H9 (cell line): ENCODE measurements around the gene OTUB2. TPM values are rescaled to one million over a fixed set of nuclear protein-coding genes. Genes with fewer than 3 reads are reported as not detected.

Source experiments
- DNase-seq: peaks from one replicate; pipeline ENCODE4 v3.0.0-alpha.2; 2017
- H2AFZ ChIP-seq: one replicate; pipeline ENCODE4 v1.6.1; 2013; ENCODE audit warnings: mild to moderate bottlenecking, low read length, control low read depth, moderate library complexity
- H2AK5ac ChIP-seq: 2 replicates; pipeline ENCODE4 v1.6.1; 2013; ENCODE audit warnings: low read length, control low read depth, mixed read lengths; ENCODE audit not compliant: insufficient read length
- H2BK120ac ChIP-seq: one replicate; pipeline ENCODE4 v1.6.1; 2013; ENCODE audit warnings: low read depth, mild to moderate bottlenecking, low read length, control low read depth, inconsistent platforms; ENCODE audit not compliant: poor library complexity, severe bottlenecking
- H2BK12ac ChIP-seq: 2 replicates; pipeline ENCODE4 v1.6.1; 2013; ENCODE audit warnings: low read length, control low read depth, mixed read lengths, low read depth; ENCODE audit not compliant: insufficient read length
- H2BK15ac ChIP-seq: 2 replicates; pipeline ENCODE4 v1.6.1; 2013; ENCODE audit warnings: low read depth, low read length, control low read depth
- H2BK20ac ChIP-seq: one replicate; pipeline ENCODE4 v1.6.1; 2013; ENCODE audit warnings: low read depth, mild to moderate bottlenecking, low read length, control low read depth, inconsistent platforms; ENCODE audit not compliant: poor library complexity, severe bottlenecking
- H2BK5ac ChIP-seq: 2 replicates; pipeline ENCODE4 v1.6.1; 2013; ENCODE audit warnings: low read length, control low read depth, mixed read lengths; ENCODE audit not compliant: insufficient read length
- H3K14ac ChIP-seq: 2 replicates; pipeline ENCODE4 v1.6.1; 2013; ENCODE audit warnings: low read length, control low read depth; ENCODE audit not compliant: insufficient read depth
- H3K18ac ChIP-seq: 2 replicates; pipeline ENCODE4 v1.6.1; 2013; ENCODE audit warnings: low read depth, mild to moderate bottlenecking, mixed read lengths, low read length, control low read depth; ENCODE audit not compliant: insufficient read length
- H3K23ac ChIP-seq: 2 replicates; pipeline ENCODE4 v1.6.1; 2013; ENCODE audit warnings: low read length, control low read depth, mixed read lengths, low read depth; ENCODE audit not compliant: insufficient read length
- H3K23me2 ChIP-seq: 2 replicates; pipeline ENCODE4 v1.6.1; 2013; ENCODE audit warnings: low read depth, mild to moderate bottlenecking, mixed read lengths, low read length, control low read depth; ENCODE audit not compliant: insufficient read length, poor library complexity, severe bottlenecking
- H3K27ac ChIP-seq: 2 replicates; pipeline ENCODE4 v1.5.1; 2013; ENCODE audit warnings: low read length, control low read depth, mixed read lengths, low read depth; ENCODE audit not compliant: insufficient read length
- H3K27me3 ChIP-seq: 2 replicates; pipeline ENCODE4 v1.6.1; 2013; ENCODE audit warnings: low read length, control low read depth, inconsistent platforms; ENCODE audit not compliant: insufficient read depth
- H3K4ac ChIP-seq: 2 replicates; pipeline ENCODE4 v1.6.1; 2013; ENCODE audit warnings: low read depth, mild to moderate bottlenecking, control low read depth, inconsistent platforms, low read length, moderate library complexity
- H3K4me1 ChIP-seq: 2 replicates; pipeline ENCODE4 v1.6.1; 2013; ENCODE audit warnings: low read length, control low read depth, inconsistent platforms; ENCODE audit not compliant: insufficient read depth
- H3K4me2 ChIP-seq: 2 replicates; pipeline ENCODE4 v1.6.1; 2013; ENCODE audit warnings: low read length, control low read depth, mixed read lengths; ENCODE audit not compliant: insufficient read length, insufficient read depth
- H3K56ac ChIP-seq: 2 replicates; pipeline ENCODE4 v1.6.1; 2013; ENCODE audit warnings: low read depth, mild to moderate bottlenecking, mixed read lengths, low read length, control low read depth; ENCODE audit not compliant: insufficient read length
- H3K79me1 ChIP-seq: 2 replicates; pipeline ENCODE4 v1.6.1; 2013; ENCODE audit warnings: low read depth, mild to moderate bottlenecking, moderate library complexity, low read length, control low read depth, inconsistent platforms; ENCODE audit not compliant: insufficient read depth, poor library complexity, severe bottlenecking
- H3K79me2 ChIP-seq: 2 replicates; pipeline ENCODE4 v1.6.1; 2013; ENCODE audit warnings: low read length, control low read depth, inconsistent platforms; ENCODE audit not compliant: insufficient read depth
- H3K9ac ChIP-seq: 2 replicates; pipeline ENCODE4 v1.6.1; 2013; ENCODE audit warnings: low read length, control low read depth, mixed read lengths; ENCODE audit not compliant: insufficient read length; ENCODE audit errors: extremely low read depth
- H3K9me3 ChIP-seq: one replicate; pipeline ENCODE4 v1.6.1; 2013; ENCODE audit warnings: low read depth, low read length, inconsistent platforms; ENCODE audit not compliant: control insufficient read depth
- H3T11ph ChIP-seq: one replicate; pipeline ENCODE4 v1.6.1; 2013; ENCODE audit warnings: mild to moderate bottlenecking, low read length, control low read depth, inconsistent platforms
- H4K20me1 ChIP-seq: one replicate; pipeline ENCODE4 v1.6.1; 2013; ENCODE audit not compliant: control insufficient read depth, insufficient read length, insufficient read depth
- H4K5ac ChIP-seq: 2 replicates; pipeline ENCODE4 v1.6.1; 2013; ENCODE audit warnings: low read depth, mild to moderate bottlenecking, mixed read lengths, low read length, control low read depth; ENCODE audit not compliant: insufficient read length
- H4K8ac ChIP-seq: replicated peaks from 2 replicates; pipeline ENCODE4 v1.6.1; 2013; ENCODE audit warnings: low read length, control low read depth, mixed read lengths, low read depth; ENCODE audit not compliant: insufficient read length
- H4K91ac ChIP-seq: 2 replicates; pipeline ENCODE4 v1.6.1; 2013; ENCODE audit warnings: low read depth, mild to moderate bottlenecking, moderate library complexity, mixed read lengths, low read length, control low read depth; ENCODE audit not compliant: insufficient read length
- H3K27ac Mint-ChIP-seq, 3 experiments: 2 replicates in 2 of 3; 3 replicates in 1 of 3; pipeline ENCODE4 v1.8.0; 2020 to 2021; ENCODE audit warnings: mixed read lengths in 3 of 3, mild to moderate bottlenecking in 1 of 3, moderate library complexity in 1 of 3
- H3K27me3 Mint-ChIP-seq: 2 replicates; pipeline ENCODE4 v1.8.0; 2021; ENCODE audit warnings: low read depth, mild to moderate bottlenecking, moderate library complexity, mixed read lengths
- H3K36me3 Mint-ChIP-seq, 3 experiments: 2 replicates in 2 of 3; 3 replicates in 1 of 3; pipeline ENCODE4 v1.8.0; 2020 to 2021; ENCODE audit warnings: low read depth in 3 of 3, mixed read lengths in 3 of 3; ENCODE audit not compliant: insufficient read depth in 1 of 3
- H3K4me1 Mint-ChIP-seq, 2 experiments: 2 replicates each; pipeline ENCODE4 v1.8.0; 2020; ENCODE audit warnings: mixed read lengths in 2 of 2
- H3K4me3 Mint-ChIP-seq, 2 experiments: 2 replicates in 1 of 2; 3 replicates in 1 of 2; pipeline ENCODE4 v1.8.0; 2020 to 2021; ENCODE audit warnings: mild to moderate bottlenecking in 2 of 2, mixed read lengths in 2 of 2, moderate library complexity in 1 of 2
- H3K9me3 Mint-ChIP-seq, 2 experiments: 2 replicates in 1 of 2; 3 replicates in 1 of 2; pipeline ENCODE4 v1.8.0; 2020; ENCODE audit warnings: mild to moderate bottlenecking in 2 of 2, mixed read lengths in 2 of 2, moderate library complexity in 1 of 2
- WGBS: extraction: QIAGEN DNeasy Blood & Tissue Kit; methylation state at CpG from one replicate; pipeline ENCODE4 v1.1.7; 2013; ENCODE audit warnings: missing lambda C conversion rate, low lambda C conversion rate, mixed read lengths; ENCODE audit not compliant: insufficient read length; ENCODE audit errors: extremely low coverage; 5-methylcytosine and 5-hydroxymethylcytosine counted together
- total RNA-seq: library from RNA; stranded (reverse); gene quantifications from 2 replicates; pipeline ENCODE4 v1.2.1, GENCODE V29; 2021
- TF ChIP-seq, protein P1 (sequence below): fragments of 200-600 bp; sonication (generic); conservative IDR thresholded peaks from 3 replicates; pipeline ENCODE4 v1.8.0; 2021; ENCODE audit warnings: antibody characterized with exemption, mild to moderate bottlenecking

OTUB2 gene
- total RNA-seq, 1 experiment from 2014 or later = 3.6 TPM

DNA sequence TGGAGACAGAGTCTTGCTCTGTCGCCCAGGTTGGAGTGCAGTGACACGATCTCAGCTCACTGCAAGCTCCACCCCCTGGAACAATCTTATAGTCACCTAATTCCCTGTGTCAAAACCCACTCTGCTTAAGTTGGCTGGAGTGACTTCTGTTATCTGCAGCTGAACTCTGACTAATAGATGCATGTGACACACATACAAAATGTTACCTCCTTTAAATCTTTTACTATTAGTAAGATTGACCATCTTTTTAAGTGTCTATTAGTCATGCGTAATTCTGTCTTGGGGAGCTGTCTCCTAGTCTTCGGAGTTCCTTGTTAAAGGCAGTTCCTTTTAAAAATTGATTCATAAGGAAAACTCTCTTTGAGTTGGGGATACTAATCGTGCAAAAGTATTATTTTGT is 62.4 kb downstream of the OTUB2 start:
- Histone ChIP-seq H3K23ac (no peak overlapping the region), H2BK20ac (no peak overlapping the region), H2AFZ (no peak overlapping the region), H3K9me3 (no peaks in the 10 kb centered on the region), H2BK5ac (no peak overlapping the region), H2AK5ac (no peak overlapping the region), H3K4ac (no peak overlapping the region), H4K8ac (no peak overlapping the region), H2BK15ac (no peak overlapping the region), H3K27me3 (no peaks in the 10 kb centered on the region), H4K91ac (no peak overlapping the region), H3K79me1 (no peaks in the 10 kb centered on the region), H3K4me1 (no peaks in the 10 kb centered on the region), H3K79me2 (no peaks in the 10 kb centered on the region), H3T11ph (no peak overlapping the region), H3K14ac (no peak overlapping the region), H3K9ac (no peak overlapping the region), H3K56ac (no peak overlapping the region), H3K23me2 (no peaks in the 10 kb centered on the region), H3K4me2 (no peak overlapping the region), H3K18ac (no peak overlapping the region), H3K27ac (no peak overlapping the region), H2BK120ac (no peak overlapping the region), H4K5ac (no peak overlapping the region), H4K20me1 (no peaks in the 10 kb centered on the region), H2BK12ac (no peak overlapping the region)
- peaks cover 2 to 3% of the 10 kb centered on the region in 2 experiments; a peak in 1 of 5 replicates for H3K9me3 Mint-ChIP-seq
- no peak overlapping the region for H3K4me3 Mint-ChIP-seq
- no CpG with 5 or more reads among the region's 5 CpGs for WGBS
- no peaks in the 10 kb centered on the region for H3K4me1 Mint-ChIP-seq
- H3K27me3 Mint-ChIP-seq = no peaks in the 10 kb centered on the region
- no peak overlapping the region for H3K27ac Mint-ChIP-seq
- H3K36me3 Mint-ChIP-seq = peaks cover 4% of the 10 kb centered on the region in 3 experiments; a peak in 5 of 7 replicates
- TF ChIP-seq, protein P1, sequence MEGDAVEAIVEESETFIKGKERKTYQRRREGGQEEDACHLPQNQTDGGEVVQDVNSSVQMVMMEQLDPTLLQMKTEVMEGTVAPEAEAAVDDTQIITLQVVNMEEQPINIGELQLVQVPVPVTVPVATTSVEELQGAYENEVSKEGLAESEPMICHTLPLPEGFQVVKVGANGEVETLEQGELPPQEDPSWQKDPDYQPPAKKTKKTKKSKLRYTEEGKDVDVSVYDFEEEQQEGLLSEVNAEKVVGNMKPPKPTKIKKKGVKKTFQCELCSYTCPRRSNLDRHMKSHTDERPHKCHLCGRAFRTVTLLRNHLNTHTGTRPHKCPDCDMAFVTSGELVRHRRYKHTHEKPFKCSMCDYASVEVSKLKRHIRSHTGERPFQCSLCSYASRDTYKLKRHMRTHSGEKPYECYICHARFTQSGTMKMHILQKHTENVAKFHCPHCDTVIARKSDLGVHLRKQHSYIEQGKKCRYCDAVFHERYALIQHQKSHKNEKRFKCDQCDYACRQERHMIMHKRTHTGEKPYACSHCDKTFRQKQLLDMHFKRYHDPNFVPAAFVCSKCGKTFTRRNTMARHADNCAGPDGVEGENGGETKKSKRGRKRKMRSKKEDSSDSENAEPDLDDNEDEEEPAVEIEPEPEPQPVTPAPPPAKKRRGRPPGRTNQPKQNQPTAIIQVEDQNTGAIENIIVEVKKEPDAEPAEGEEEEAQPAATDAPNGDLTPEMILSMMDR = no peak
- DNase-seq = no peak
